ENCODE measurements around the gene UHRF1.

DNA sequence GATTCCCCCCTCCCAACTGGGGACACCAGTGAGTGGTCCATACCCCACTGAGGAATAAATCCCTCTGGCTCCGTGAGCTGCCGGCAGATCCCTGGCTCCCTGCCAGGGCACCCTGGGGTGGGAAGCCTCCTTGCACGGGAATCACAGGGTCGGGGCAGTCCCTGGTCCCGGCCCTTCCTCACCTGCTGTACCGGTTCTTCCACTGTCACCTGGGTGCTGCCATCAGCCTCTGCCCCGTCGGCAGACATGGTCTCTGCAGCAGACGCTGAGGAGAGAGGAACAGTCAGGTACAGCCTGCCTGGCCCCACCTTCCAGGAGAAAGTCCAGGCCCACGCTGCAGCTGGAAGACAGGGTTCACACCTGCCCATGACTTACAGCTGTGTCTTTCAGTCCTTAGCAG, 48.2 kb upstream of the UHRF1 start:
- no peak for TF ChIP-seq POLR2A (IDR thresholded peaks at IDR 0.05)
- TF ChIP-seq, protein P1, sequence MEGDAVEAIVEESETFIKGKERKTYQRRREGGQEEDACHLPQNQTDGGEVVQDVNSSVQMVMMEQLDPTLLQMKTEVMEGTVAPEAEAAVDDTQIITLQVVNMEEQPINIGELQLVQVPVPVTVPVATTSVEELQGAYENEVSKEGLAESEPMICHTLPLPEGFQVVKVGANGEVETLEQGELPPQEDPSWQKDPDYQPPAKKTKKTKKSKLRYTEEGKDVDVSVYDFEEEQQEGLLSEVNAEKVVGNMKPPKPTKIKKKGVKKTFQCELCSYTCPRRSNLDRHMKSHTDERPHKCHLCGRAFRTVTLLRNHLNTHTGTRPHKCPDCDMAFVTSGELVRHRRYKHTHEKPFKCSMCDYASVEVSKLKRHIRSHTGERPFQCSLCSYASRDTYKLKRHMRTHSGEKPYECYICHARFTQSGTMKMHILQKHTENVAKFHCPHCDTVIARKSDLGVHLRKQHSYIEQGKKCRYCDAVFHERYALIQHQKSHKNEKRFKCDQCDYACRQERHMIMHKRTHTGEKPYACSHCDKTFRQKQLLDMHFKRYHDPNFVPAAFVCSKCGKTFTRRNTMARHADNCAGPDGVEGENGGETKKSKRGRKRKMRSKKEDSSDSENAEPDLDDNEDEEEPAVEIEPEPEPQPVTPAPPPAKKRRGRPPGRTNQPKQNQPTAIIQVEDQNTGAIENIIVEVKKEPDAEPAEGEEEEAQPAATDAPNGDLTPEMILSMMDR (IDR thresholded peaks at IDR 0.05), result no peak

All from esophagus squamous epithelium (tissue), 4 donors.